AG09319 (cell line): ENCODE measurements around the gene TBL1Y.
"Not testable (repeated sequence)": the region's sequence is repeated elsewhere in the genome, so short reads cannot be mapped to it uniquely, and the experiment has no call there.

ENCODE experiments used
- DNase-seq: peaks from one replicate; pipeline ENCODE4 v3.0.0-alpha.2; 2010; ENCODE audit warnings: low read depth; ENCODE audit errors: extremely low read depth
- CTCF ChIP-seq: IDR thresholded peaks from 2 replicates; pipeline ENCODE4 v1.5.1; 2011; ENCODE audit warnings: low read depth, mild to moderate bottlenecking, inconsistent platforms, low read length, moderate library complexity

TBL1Y gene

DNA sequence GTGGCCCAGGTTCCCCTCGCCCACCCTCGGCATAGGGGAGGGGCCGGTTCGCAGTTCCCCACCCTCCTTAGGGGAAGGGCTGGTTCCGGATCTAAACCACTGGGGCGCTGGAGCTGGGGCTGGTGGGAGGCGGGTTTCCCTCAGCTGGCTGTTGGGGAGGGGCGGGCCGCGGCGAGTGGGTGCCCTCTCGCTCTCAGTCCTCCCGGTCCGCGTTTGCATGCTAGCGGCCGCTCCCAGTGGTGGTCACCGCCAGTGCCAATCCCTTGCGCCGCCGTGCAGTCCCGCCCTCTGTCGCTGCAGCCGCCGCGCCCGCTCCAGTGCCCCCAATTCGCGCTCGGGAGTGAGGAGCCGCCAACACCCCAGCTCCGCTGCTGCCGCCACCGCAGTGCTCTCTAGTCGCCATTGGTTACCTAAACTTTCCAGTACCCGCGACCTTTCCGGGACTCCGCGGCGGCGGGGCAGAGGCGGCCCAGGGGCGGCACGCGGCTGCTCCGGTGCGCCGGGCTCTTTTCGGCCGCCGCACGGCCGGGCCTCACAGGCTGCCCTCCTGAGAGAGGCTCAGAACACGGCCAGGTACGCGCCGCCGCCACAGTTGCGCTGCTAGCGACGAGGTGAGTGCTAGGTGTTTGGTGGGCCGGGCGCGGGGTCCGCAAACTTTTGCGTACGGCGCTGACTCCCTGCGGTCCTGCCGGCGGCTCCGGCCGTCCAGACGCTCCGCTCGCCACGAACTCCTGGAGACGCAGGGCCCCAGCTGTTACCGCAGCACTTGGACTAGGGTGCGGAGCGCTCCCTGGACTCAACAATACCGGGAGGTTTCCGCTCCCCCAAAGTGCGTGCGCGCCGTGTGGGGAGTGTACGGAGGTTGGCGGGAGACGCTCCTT lies at the start of gene TBL1Y:
Gene TBL1Y, plus strand, starts transcription at position 326 of the 881 bp plus-strand sequence. CDS start 114,388 bp downstream, outside the sequence.
- no peak for TF ChIP-seq CTCF
- no peak for DNase-seq

DNA sequence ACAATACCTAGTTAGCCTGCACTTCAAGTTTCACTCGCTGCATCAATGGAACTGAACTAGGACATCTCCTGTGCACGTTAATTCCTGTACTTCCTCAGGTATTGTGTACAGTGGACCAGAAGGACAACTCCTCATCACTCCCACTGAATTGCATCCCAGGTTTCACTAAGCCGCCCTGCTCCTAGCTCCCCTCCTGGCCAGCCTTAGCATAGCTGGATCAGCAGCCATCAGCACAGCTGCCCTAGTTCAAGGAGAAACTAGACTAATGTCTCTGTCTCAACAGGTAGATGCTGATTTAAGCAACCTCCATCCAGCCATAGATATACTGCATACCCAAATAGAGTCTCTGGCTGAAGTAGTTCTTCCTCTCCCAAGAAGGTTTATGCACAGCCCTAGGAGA lies 16.0 kb upstream of the TBL1Y start:
- no peak for TF ChIP-seq CTCF
- DNase-seq = no peak

DNA sequence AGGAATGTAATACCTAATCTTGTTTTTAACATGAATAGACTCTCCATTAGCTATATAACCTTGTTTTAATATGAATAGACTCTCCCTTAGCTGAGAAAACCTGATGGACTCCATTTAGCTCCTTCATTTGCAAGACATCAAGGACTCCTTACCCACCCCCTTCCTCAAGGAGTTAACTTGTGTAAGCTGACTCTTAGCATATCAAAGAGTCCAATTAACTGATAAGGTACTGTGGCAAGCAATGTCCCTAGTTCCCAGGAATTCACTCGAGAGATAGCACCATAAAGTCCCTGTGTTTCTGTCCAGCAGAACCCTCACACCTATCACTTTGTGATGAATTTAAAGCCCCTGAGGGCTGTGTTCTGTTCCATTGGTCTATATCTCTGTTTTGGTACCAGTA lies 15.3 kb upstream of the TBL1Y start:
- TF ChIP-seq CTCF = no peak
- no peak for DNase-seq

DNA sequence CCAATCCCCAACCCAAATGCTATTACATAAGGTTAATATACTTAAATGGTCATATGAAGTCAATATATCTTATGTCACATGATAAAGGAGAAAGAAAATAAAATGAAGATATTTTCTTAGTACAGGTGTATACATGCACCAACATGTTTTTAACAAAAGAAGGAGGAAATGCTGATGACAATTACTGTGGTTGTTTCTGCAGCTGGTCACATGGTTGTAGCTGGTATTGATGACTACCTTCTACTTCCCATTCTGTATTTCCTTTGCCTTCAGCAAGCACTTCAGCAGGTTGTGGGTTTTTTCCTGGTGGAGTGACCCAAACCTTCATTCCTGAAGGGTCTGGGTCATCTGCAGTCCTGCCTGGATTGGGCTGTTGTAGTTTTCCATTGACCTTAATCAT lies 8.4 kb upstream of the TBL1Y start:
- DNase-seq = not testable (repeated sequence)

GRCh38 chrY:6907591-6907990 lies 2.9 kb upstream of the TBL1Y start:
- DNase-seq = no peak
- no peak for TF ChIP-seq CTCF

DNA sequence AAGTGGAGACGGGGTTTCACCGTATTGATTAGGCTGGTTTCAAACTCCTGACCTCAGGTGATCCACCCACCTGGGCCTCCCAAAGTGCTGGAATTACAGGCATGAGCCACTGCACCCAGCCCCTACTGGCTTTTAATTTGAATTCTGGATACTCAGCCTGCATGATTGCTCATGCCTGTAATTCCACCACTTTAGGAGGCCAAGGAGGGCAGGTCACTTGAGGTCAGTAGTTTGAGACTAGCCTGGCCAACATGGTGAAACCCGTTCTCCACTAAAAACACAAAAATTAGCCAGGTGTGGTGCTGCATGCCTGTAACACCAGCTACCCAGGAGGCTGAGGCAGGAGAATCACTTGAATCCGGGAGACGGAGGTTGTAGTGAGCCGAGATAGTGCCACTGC lies 2.5 kb upstream of the TBL1Y start:
- not testable (repeated sequence) for DNase-seq

GRCh38 chrY:6909118-6909521 lies 1.4 kb upstream of the TBL1Y start:
- DNase-seq = no peak

DNA sequence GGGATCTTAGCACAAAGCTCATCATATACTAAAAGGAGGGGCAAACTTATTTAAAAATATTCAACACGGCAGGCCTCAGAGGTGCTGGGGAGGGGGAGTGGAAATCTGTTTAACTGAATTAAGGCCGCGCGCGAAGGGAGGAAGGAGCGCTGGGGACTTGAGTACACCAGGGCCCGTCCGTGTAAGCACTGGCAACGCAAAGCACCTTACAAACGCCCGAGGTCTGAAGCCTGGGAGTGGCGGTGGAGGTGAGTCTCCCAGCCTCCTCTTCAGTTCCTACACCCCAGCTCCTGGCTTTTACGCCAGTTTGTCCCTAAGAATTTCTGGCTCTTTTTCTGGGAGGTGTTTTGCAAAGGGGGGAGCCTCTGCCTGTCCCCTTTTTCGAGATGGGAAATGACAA lies 641 bp upstream of the TBL1Y start:
- no peak for TF ChIP-seq CTCF
- DNase-seq = no peak

More at GRCh38 chrY:6909118-6909521, 1.4 kb upstream of the TBL1Y start:
- TF ChIP-seq CTCF = no peak
